Aorta (tissue), 5 donors: Measurements from ENCODE around the gene CCDC28B. TPM values are rescaled to one million over a fixed set of nuclear protein-coding genes. Genes with fewer than 3 reads are reported as not detected.

Source experiments
- ATAC-seq: fragments of 200-7000 bp; cut with Tn5 transposase; one replicate; pipeline ENCODE4 v1.9.1; 2022; ENCODE audit warnings: moderate library complexity; ENCODE audit not compliant: low FRiP score
- DNase-seq, 2 donors: peaks; one replicate each; pipeline ENCODE4 v3.0.0-alpha.2; 2020
- H3K27ac ChIP-seq, 2 donors: one replicate each; pipeline ENCODE4 v1.5.1; 2013; ENCODE audit warnings: low read length in 2 of 2, mild to moderate bottlenecking in 2 of 2, moderate library complexity in 2 of 2, control low read depth in 1 of 2, inconsistent platforms in 1 of 2, low read depth in 1 of 2
- H3K27me3 ChIP-seq, 2 donors: one replicate each; pipeline ENCODE4 v1.6.1; 2013; ENCODE audit warnings: control low read depth in 1 of 2, low read length in 1 of 2, mild to moderate bottlenecking in 1 of 2, moderate library complexity in 1 of 2; ENCODE audit not compliant: insufficient read depth in 2 of 2, control insufficient read depth in 1 of 2
- H3K36me3 ChIP-seq, 2 donors: one replicate each; pipeline ENCODE4 v1.6.1; 2013; ENCODE audit warnings: control low read depth in 1 of 2, low read length in 1 of 2, mild to moderate bottlenecking in 1 of 2; ENCODE audit not compliant: insufficient read depth in 2 of 2, control insufficient read depth in 1 of 2
- H3K4me1 ChIP-seq, 2 donors: one replicate each; pipeline ENCODE4 v1.6.1; 2013; ENCODE audit warnings: low read length in 2 of 2, control low read depth in 1 of 2, mild to moderate bottlenecking in 1 of 2, moderate library complexity in 1 of 2; ENCODE audit not compliant: insufficient read depth in 2 of 2, control insufficient read depth in 1 of 2
- H3K4me3 ChIP-seq, 2 donors: one replicate each; pipeline ENCODE4 v1.5.1; 2013; ENCODE audit warnings: low read length in 2 of 2, control low read depth in 1 of 2, mild to moderate bottlenecking in 1 of 2
- H3K9me3 ChIP-seq: one replicate; pipeline ENCODE4 v1.6.1; 2013; ENCODE audit warnings: mild to moderate bottlenecking, low read length; ENCODE audit not compliant: control insufficient read depth
- WGBS, 2 donors: extraction: QIAGEN DNeasy Blood & Tissue Kit; methylation state at CpG; one replicate each; pipeline ENCODE4 v1.1.7; 2013; 5-methylcytosine and 5-hydroxymethylcytosine counted together
- intact Hi-C, 2 donors: fragments of 100-400 bp; cut with DNase I; formaldehyde crosslinking; loops; one replicate each; pipeline versions ENCODE4 v1.14.2 to v1.15.0; 2022
- polyA plus RNA-seq, 2 donors: library from polyadenylated mRNA; stranded (reverse); fragments of 200-250 nt; gene quantifications; one replicate each; pipeline ENCODE4 v1.2.3, GENCODE V29; 2013
- total RNA-seq, 2 donors: library from RNA; stranded (reverse); fragmentation: NEBNext Ultra II Directional; extraction: Animal tissue kit (Norgen Biotek cat#: 25700); gene quantifications; one replicate each; pipeline ENCODE4 v1.2.1, GENCODE V29; 2021
- donor health status: healthy with polysubstance abuse.
- donor health status: Bipolar disorder and iron deficiency.
- donor health status: DM: no; HTN: no; CAD: no.
- donor health status: DM: no; HTN: no; CAD: no.
- donor health status: DM: yes; HTN: yes; CAD: no.

CCDC28B gene
- total and polyA plus RNA-seq, 4 donors: 2.8 to 10.5 (median 6.0) TPM

DNA sequence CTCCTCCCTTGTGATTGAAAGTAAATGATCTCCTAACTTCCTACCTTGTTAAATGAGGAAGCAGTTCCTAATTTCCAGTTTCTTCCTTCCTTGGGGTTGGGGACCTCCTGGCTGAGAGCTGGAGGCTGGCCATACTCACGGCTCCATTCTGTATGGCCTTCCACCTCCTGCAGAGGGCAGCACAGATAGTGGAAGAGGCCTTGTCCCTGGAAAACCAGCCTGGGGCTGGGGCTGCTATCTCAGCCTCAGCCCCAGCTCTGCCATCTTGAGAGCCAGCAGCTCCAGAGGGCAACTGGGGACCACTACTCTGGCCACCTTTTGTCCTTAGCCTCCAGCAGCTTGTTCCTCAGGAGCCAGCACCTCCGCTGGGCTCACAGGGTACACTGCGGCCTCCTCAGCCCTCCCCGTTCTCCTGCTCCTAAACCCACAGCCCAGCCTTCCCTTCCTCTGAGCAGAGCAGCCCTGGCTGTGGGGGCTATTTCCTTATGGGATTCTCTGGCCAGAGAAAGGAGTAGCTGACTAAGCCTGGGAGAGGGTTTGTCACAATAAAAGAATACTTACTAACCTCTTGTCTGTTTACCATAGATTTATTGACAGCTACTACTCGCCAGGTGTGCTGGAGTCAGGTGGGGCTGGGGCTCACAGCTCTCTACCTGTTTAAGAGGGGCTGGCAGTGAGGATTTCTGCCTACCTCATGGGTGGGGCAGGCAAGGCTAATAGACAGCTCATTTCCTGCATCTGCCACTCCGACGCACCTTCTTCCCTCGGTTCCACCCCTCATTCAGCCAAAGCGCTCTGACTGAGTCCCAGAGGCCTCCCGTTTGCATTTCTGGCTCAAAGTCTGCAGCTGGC lies 15.5 kb downstream of the CCDC28B start:
- Histone ChIP-seq H3K27me3 (no peaks in the 10 kb centered on the region), H3K4me1 (no peaks in the 10 kb centered on the region), H3K4me3 (no peak overlapping the region), H3K27ac (no peak overlapping the region), H3K36me3 (no peaks in the 10 kb centered on the region), H3K9me3 (no peaks in the 10 kb centered on the region)
- DNase-seq (peak; percentile 60 to 80), ATAC-seq (peak; percentile 64)
- intact Hi-C loops: no loop called here
- 77 to 79% methylated on average over 10 of the region's 10 CpGs for WGBS, 2 donors

DNA sequence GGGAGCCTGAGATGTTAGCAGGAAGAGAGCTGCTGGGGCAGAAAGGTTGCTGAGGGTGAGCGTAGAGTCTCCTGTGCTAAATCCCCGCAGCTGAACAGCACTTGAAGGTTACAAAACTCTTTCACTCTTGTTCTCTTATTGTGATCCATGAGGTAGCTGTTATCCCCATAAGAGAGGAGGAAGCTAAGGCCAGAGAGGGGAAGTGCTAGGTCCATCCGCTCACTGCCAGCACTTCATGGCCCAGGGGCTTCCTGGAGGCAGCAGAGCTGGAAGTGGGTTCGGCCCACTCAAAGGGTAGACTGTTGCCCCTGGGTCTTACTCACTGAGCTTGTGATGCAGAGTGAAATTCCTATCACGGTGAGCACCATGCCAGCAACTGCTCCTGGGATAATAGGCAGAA lies 16.2 kb downstream of the CCDC28B start:
- no peaks in the 10 kb centered on the region for H3K9me3 ChIP-seq
- no peak overlapping the region for H3K4me3 ChIP-seq
- DNase-seq (no peak), ATAC-seq (no peak)
- WGBS, 2 donors: 90 to 93% methylated on average over 5 of the region's 5 CpGs
- H3K4me1 ChIP-seq: peaks cover 2 to 3% of the 10 kb centered on the region in 2 donors
- H3K27me3 ChIP-seq: no peaks in the 10 kb centered on the region
- intact Hi-C loops: no loop called here
- no peaks in the 10 kb centered on the region for H3K36me3 ChIP-seq
- H3K27ac ChIP-seq: no peak overlapping the region

DNA sequence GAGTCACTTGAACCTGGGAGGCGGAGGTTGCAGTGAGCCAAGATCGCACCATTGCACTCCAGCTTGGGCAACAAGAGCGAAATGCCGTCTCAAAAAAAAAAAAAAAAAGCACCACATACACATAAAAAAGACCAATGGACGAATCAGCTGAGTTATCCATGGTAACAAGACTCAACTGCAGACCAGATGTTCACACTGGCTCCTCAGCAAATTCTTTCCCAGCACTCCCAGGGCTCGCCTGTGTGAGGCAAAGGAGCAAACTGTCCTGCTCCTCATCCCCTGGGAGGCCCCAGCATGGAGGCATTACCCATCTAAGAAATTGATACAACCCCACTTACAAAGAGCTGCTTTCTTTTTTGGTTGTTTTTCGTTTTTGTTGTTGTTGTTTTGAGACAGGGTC lies 18.6 kb downstream of the CCDC28B start:
- WGBS, 2 donors: 80 to 85% methylated on average over 7 of the region's 7 CpGs
- no peaks in the 10 kb centered on the region for H3K27me3 ChIP-seq

DNA sequence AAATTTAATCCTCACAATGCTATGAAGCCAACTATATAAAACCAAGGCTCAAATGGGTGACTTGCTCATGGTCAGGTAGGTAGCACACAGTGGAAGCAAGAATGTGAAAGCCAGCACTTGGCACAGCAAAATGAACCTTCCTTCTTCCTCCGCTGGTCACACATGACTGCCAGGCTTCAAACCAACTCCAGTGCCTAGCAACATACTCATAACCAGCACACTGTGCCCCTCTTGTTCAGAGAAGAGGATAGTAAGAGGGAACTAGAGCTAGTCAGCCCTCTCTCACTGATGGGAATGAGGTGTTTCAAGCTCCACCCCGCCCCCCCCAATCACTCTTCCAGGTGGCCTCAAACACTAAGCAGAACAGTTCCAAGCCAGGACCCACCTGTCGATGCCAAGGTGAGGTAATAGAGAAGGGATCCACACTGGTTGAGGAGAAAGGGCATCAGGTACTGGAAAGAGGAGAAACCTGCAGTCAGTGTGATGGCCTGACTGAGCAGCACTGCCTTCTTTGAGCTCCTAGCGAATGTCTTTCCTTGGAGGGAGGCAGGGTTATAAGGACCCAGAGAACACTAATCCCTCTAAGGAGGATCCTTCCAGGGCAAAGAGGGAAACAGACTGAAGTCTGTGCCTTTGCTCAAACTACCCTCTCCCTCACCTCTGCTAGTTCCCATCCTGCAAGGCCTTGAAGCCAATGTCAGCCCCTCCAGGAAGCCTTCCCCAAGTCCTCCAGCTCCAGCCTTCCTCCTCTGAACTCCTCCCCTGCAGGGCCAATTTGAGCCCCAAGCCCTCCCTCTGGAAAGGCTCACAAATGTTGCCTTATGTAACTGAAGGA lies 20.6 kb downstream of the CCDC28B start:
- DNase-seq: no peak

More for the DNA sequence above, 18.6 kb downstream of the CCDC28B start:
- Histone ChIP-seq H3K4me1 (peaks cover 2 to 3% of the 10 kb centered on the region in 2 donors), H3K36me3 (no peaks in the 10 kb centered on the region), H3K4me3 (no peak overlapping the region), H3K27ac (no peak overlapping the region), H3K9me3 (no peaks in the 10 kb centered on the region)
- ATAC-seq (no peak), DNase-seq (no peak)
- intact Hi-C loops: no loop called here

DNA sequence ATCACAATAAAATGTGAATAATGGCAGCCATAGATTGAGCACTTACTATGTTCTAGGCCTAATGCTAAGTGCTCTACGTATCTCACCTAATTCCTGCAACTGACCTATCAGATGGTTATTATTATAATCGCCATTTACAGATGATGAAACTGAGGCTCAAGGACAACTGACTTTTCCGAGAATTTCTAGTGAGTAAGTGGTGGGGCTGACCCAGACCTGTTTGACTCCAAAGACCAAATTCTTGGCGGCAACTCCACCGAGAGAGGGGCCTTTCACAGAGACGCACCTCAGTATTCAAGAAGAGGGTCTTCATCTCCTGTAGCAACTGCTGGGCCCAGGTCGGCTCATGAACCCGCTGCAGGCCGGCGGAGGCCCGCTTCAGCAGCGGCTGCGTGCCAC lies 21.2 kb downstream of the CCDC28B start:
- intact Hi-C loops: no loop called here
- 2 to 3% methylated on average over 13 of the region's 13 CpGs for whole genome bisulfite sequencing, 2 donors
- Histone ChIP-seq H3K4me1 (peaks cover 2 to 3% of the 10 kb centered on the region in 2 donors), H3K27me3 (no peaks in the 10 kb centered on the region), H3K9me3 (no peaks in the 10 kb centered on the region), H3K36me3 (no peaks in the 10 kb centered on the region), H3K27ac (no peak overlapping the region), H3K4me3 (peak overlapping the region; percentile 85 to 88)
- no peak for DNase-seq
- no peak for ATAC-seq

More for the DNA sequence above, 20.6 kb downstream of the CCDC28B start:
- Histone ChIP-seq H3K27ac (no peak overlapping the region), H3K9me3 (no peaks in the 10 kb centered on the region), H3K4me1 (peaks cover 2 to 3% of the 10 kb centered on the region in 2 donors), H3K4me3 (peak overlapping the region in 1 of 2 donors; percentile 88), H3K36me3 (no peaks in the 10 kb centered on the region), H3K27me3 (no peaks in the 10 kb centered on the region)
- no peak for ATAC-seq
- intact Hi-C loops: no loop called here
- WGBS, 2 donors: 89 to 90% methylated on average over 4 of the region's 4 CpGs

DNA sequence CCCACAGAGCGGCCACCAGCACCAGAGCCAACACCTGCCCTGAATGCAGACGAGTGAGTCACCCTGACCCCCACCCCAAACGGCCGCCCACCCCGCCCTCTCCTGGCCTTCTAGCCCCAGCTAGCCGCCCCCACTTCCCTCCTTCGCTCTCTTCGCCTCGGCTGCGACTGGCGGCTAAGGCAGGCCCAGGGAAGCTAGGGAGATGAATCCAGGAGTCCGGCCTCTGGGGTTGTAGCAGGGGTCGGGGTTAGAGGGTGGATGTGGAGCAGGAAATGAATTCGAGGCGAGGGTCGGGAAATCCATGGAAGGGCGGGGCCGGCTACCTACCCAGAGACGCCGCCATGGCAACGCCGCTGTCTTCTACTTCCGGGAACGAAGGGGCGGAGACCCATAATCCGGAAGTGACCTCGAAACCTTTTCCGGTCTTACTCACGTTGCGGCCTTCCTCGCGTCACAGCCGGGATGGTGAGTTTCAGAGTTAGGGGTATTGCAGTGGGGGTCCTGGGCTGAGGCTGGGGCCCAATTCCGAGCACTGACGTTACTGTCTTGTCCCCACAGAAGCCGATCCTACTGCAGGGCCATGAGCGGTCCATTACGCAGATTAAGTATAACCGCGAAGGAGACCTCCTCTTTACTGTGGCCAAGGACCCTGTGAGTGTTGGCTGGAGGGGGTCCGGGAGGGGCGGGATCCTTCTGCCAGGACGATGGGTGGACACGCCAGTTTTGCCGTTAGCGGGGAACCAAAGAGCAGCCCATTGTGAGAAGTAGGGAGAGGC lies 21.8 kb downstream of the CCDC28B start, which contains the start of the genes EIF3I and TMEM234:
TSS of gene EIF3I (plus strand) at position 428 of the 776 bp plus-strand sequence. CDS start at position 463, 35 bp downstream.
TSS of gene TMEM234 (minus strand) at position 374 of the 776 bp plus-strand sequence. CDS start at position 343, 31 bp downstream.
- Histone ChIP-seq H3K36me3 (no peaks in the 10 kb centered on the region), H3K9me3 (no peaks in the 10 kb centered on the region), H3K4me3 (peak within 1 kb of the TSS; percentile 85 to 88), H3K27me3 (no peaks in the 10 kb centered on the region), H3K27ac (peak within 1 kb of the TSS in 1 of 2 donors; percentile 84), H3K4me1 (peaks cover 2 to 3% of the 10 kb centered on the region in 2 donors)
- peak; percentile 95 for ATAC-seq
- DNase-seq: peak; percentile 96 to 97
- intact Hi-C loops: loop anchor here in 1 of 2 donors (1.0 kb wide), 1 partner anchor 19 kb away; no protein-coding TSS in a partner anchor
- 0% methylated on average over 45 to 46 of the region's 46 CpGs for WGBS, 2 donors

DNA sequence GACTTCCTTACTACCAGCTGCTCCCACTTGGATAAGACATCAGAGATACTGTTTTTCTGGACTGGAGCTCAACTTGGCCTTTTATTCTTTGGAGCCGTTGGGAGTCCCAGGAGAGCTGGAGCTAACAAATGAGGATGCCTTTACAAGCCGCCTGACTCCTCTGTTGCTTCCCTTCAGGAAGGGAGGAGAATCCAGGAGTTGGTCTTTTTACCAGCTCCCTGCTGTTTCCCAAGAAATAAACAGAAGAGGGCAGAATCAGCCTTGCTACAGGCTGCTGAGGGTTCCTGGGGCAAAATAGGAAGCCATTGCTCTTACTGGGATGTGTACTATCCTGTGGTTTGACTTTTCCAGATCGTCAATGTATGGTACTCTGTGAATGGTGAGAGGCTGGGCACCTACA lies 23.3 kb downstream of the CCDC28B start:
- Histone ChIP-seq H3K27ac (no peak overlapping the region), H3K4me1 (peaks cover 2 to 3% of the 10 kb centered on the region in 2 donors), H3K4me3 (no peak overlapping the region), H3K36me3 (peaks cover 0 to 2% of the 10 kb centered on the region in 2 donors), H3K27me3 (no peaks in the 10 kb centered on the region), H3K9me3 (no peaks in the 10 kb centered on the region)
- 74 to 77% methylated on average over 3 of the region's 3 CpGs for WGBS, 2 donors
- intact Hi-C loops: no loop called here
- no peak for ATAC-seq
- no peak for DNase-seq

DNA sequence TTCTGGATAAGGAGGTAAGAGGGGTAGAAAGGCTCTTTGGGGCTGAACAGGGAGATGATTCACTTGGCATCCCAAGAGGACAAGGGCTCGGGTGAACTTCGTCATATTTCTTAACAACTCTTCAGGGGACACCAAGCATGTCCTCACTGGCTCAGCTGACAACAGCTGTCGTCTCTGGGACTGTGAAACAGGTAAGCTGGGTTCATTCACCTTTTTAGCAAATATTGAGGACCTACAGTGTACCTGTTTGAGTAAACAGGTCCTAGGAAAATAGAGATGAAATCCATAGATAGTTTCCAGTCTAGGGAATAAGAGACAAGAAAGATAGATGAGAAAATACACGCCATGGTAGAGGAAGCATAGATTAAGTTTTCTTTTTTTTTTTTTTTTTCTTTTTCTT lies 23.9 kb downstream of the CCDC28B start:
- intact Hi-C loops: no loop called here
- Histone ChIP-seq H3K4me3 (no peak overlapping the region), H3K36me3 (peaks cover 0 to 4% of the 10 kb centered on the region in 2 donors), H3K4me1 (peaks cover 2 to 3% of the 10 kb centered on the region in 2 donors), H3K9me3 (no peaks in the 10 kb centered on the region), H3K27ac (no peak overlapping the region), H3K27me3 (no peaks in the 10 kb centered on the region)
- no peak for ATAC-seq
- WGBS, 2 donors: 82 to 92% methylated on average over 4 of the region's 4 CpGs
- DNase-seq: no peak
